ENCODE measurements around the gene CDK13. TPM values are rescaled to one million over a fixed set of nuclear protein-coding genes. Genes with fewer than 3 reads are reported as not detected.

CDK13 gene
- total and polyA plus RNA-seq, 2 donors (not counting 3 experiments of a cell fraction or from before 2014, with no cell fraction given) = 24.5 to 56.7 TPM

DNA sequence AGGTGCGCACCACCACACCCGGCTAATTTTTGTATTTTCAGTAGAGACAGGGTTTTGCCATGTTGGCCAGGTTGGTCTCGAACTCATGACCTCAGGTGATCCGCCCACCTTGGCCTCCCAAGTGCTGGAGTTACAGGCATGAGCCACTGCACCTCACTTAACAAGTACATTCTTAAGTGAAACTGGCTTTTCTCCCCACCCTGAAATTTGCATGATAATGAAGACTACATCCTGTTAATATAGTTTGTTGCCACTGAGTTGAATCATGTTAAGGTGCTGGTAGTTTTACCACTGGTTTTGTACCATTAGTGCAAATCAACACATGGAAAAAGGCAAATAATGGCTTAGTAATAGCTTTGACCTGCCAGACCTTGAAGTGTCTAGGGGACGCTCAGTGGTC is 122.2 kb downstream of the CDK13 start:
- dilution Hi-C loops (cut with MboI; ENCODE audit: extremely low pct_ligation_motif_present, low sequenced_read_pairs) = no loop called here
- no peaks in the 10 kb centered on the region for H3K4me1 ChIP-seq (ENCODE audit: control insufficient read depth, extremely low read depth, insufficient read depth, low read length)
- DNase-seq (ENCODE audit: low read depth, low spot score) (no peak), FAIRE-seq (no peak)
- no peaks in the 10 kb centered on the region for H3K9me1 ChIP-seq (replicated peaks; ENCODE audit: control insufficient read depth, extremely low read depth, insufficient read depth, low read length)
- ChIA-PET POLR2A (no interaction called here), CTCF (no interaction called here)
- TF ChIP-seq, protein P1, sequence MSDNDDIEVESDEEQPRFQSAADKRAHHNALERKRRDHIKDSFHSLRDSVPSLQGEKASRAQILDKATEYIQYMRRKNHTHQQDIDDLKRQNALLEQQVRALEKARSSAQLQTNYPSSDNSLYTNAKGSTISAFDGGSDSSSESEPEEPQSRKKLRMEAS (IDR thresholded peaks at IDR 0.05; ENCODE audit: insufficient read depth, insufficient read length) = no peak
- TF ChIP-seq, protein P2, sequence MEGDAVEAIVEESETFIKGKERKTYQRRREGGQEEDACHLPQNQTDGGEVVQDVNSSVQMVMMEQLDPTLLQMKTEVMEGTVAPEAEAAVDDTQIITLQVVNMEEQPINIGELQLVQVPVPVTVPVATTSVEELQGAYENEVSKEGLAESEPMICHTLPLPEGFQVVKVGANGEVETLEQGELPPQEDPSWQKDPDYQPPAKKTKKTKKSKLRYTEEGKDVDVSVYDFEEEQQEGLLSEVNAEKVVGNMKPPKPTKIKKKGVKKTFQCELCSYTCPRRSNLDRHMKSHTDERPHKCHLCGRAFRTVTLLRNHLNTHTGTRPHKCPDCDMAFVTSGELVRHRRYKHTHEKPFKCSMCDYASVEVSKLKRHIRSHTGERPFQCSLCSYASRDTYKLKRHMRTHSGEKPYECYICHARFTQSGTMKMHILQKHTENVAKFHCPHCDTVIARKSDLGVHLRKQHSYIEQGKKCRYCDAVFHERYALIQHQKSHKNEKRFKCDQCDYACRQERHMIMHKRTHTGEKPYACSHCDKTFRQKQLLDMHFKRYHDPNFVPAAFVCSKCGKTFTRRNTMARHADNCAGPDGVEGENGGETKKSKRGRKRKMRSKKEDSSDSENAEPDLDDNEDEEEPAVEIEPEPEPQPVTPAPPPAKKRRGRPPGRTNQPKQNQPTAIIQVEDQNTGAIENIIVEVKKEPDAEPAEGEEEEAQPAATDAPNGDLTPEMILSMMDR (IDR thresholded peaks at IDR 0.05; ENCODE audit: extremely low read depth in 1 of 2, insufficient read depth in 1 of 2, low read depth in 1 of 2, low read length in 2 of 2) = no peak
- TF ChIP-seq POLR2A (IDR thresholded peaks at IDR 0.05; ENCODE audit: low read depth, low read length) (no peak), POLR2AphosphoS5 (IDR thresholded peaks at IDR 0.05; ENCODE audit: insufficient read depth, low read depth, low read length) (no peak), FOS (IDR thresholded peaks at IDR 0.05; ENCODE audit: borderline replicate concordance, insufficient read depth, low read length) (no peak), JUN (IDR thresholded peaks at IDR 0.05; ENCODE audit: borderline replicate concordance, insufficient read depth, insufficient read length, low read depth) (no peak), GATA2 (IDR thresholded peaks at IDR 0.05; ENCODE audit: insufficient read depth, insufficient read length, low read depth, low read length) (no peak), MYC (IDR thresholded peaks at IDR 0.05; ENCODE audit: low read depth, low read length) (no peak), EZH2 (IDR thresholded peaks at IDR 0.05; ENCODE audit: borderline replicate concordance, low read depth, low read length, severe bottlenecking) (no peak)
- H3K9me3 ChIP-seq (replicated peaks; ENCODE audit: control insufficient read depth, insufficient read depth, low read length) = no peaks in the 10 kb centered on the region
- intact Hi-C loops (cut with micrococcal nuclease) = no loop called here
- no peak overlapping the region for H3K4me3 ChIP-seq (replicated peaks in 1 of 3; ENCODE audit: insufficient read depth in 1 of 3, low read depth in 1 of 3, low read length in 3 of 3)
- no peak overlapping the region for H3K4me2 ChIP-seq (ENCODE audit: insufficient read depth, low read length)
- no peaks in the 10 kb centered on the region for H3K79me2 ChIP-seq (ENCODE audit: control insufficient read depth, insufficient read depth, low read length)
- H2AFZ ChIP-seq (ENCODE audit: low read depth, low read length) = no peak overlapping the region
- H3K27ac ChIP-seq (ENCODE audit: insufficient read depth, low read depth, low read length) = no peak overlapping the region
- H3K9ac ChIP-seq (replicated peaks; ENCODE audit: extremely low read depth, insufficient read depth, low read length) = no peak overlapping the region
- H3K27me3 ChIP-seq (ENCODE audit: control insufficient read depth in 2 of 2, insufficient read depth in 2 of 2, low read length in 2 of 2) = no peaks in the 10 kb centered on the region
- no peaks in the 10 kb centered on the region for H4K20me1 ChIP-seq (replicated peaks; ENCODE audit: control insufficient read depth, extremely low read depth, insufficient read depth, low read length)
- H3K36me3 ChIP-seq (ENCODE audit: control insufficient read depth in 2 of 2, extremely low read depth in 1 of 2, insufficient read depth in 2 of 2, low read length in 2 of 2) = no peaks in the 10 kb centered on the region
- no TSS peak for BruUV-seq (replicated peaks)
